Measurements from ENCODE around the gene HTT-AS.

The HTT-AS gene

DNA sequence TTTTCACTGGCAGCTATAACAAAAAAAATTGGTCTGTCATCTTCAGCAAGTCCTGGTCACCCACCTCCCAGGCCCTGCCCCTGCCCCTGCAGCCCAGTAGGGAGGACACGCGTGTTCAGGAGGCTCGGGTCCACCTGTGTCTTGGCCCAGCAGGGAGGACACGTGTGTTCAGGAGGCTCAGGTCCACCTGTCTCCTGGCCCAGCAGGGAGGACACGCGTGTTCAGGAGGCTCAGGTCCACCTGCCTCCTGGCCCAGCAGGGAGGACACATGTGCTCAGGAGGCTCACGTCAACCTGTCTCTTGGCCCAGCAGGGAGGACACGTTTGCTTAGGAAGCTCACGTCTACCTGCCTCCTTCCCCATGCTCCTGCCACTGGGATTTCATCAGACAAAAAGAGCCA lies 44.9 kb downstream of the HTT-AS start:
- DNase-seq: no peak

DNA sequence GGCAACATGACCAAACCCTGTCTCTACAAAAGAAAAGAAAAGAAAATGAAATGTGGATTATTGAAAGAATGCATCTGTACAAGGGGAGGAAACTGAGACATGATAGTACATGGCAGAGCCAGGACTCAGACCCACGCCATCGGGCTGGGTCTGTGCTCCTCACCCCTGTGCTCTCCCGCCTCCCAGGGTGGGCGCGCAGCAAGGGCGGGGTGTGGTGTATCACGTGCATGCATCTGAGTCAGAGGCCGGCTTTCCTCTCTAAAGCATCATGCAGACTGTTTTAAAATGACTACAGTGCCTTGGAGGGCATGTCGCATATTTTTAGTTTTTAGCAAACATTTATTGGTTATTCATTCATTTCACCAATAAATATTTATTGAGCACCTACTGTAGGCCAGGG lies 47.8 kb downstream of the HTT-AS start:
- DNase-seq: no peak

DNA sequence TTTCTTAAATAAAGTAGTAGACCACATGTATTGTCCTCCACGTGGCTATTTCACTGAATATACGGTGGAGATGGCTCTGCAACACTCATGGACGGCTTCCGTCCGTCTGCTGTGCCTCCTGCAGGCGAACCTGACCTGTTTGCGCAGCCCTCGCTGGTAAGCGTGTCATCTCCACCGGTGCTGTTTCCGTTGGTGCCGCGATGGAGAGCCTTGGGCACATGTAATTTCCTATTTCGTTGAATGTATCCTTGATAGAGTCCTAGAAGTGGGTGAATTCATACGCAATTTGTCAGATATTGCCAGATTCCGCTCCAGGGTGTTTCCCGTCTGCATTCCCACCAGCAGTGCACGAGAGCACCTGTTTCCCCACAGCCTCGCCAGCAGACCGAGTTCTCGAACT lies 48.5 kb downstream of the HTT-AS start:
- no peak for DNase-seq

DNA sequence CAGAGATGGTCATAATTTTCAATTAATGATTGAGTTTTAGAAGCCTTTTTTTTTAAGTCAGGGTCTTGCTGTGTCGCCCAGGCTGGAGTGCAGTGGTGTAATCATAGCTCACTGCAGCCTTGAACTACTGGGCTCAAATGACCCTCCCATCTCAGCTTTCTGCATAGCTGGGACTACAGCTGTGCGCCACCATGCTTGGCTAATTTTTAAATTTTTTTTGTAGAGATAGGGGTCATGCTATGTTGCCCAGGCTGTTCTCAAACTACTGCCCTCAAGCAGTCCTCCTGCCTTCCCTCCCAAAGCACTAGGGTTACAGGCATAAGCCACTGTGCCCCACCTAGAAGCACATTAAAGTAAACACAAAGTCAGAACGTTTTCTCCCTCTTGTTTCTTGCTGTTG lies 51.7 kb downstream of the HTT-AS start:
- DNase-seq: no peak

DNA sequence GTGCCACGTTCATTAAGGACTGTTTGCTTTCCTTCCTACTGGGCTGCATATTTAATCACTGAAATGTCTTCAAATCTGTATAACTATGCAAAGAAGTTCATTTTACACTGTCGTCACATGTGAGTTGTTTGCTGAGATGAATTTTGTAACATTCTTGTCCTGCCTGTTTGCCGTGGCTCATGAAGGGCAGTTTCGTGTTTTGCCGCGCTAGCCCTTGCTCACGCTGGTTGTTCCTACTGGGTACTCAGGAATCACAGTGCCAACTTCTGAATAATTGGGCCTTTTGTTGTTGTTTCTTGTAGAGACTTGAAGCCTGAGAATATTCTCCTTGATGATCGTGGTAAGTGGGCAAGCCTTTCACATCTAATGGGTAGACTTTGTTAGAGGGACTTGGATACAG lies 52.2 kb downstream of the HTT-AS start:
- DNase-seq: no peak

DNA sequence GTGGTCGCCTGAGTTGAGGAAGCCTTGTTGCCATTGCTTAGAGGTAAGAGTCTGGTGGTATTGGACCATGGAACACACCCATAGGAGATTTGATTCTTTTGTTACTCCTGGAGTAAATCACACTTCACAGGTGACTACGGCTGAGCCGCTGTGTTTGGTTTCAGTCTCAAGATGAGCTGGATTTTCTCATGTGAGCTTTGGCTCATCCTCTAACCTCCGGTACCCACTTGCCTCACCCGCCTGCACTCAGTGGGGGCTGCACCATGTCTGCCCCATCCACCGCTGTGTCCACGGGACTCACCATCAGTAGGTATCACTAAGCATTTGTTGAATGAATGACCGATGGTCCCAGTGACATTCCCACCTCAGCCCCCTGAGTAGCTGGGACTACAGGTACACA lies 52.7 kb downstream of the HTT-AS start:
- no peak for DNase-seq

DNA sequence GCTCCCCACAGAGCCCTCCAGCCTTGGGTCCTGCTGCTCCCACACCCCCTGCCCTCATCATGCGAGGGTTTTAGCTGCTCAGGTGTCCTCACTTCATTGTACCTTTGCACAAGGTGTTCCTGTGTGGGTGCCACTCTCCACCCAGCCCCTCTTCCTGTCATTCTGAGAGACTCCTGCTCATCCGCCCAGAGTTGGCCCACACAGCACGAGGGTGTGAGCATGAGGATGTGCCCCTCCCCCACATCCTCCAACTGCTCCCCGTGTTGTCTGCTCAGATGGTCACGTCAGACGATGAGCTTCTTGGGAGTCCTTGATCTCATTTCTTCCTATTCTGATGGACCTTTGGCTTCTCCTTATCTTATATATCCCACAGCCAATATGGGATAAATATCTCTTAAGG lies 53.2 kb downstream of the HTT-AS start:
- DNase-seq: no peak

DNA sequence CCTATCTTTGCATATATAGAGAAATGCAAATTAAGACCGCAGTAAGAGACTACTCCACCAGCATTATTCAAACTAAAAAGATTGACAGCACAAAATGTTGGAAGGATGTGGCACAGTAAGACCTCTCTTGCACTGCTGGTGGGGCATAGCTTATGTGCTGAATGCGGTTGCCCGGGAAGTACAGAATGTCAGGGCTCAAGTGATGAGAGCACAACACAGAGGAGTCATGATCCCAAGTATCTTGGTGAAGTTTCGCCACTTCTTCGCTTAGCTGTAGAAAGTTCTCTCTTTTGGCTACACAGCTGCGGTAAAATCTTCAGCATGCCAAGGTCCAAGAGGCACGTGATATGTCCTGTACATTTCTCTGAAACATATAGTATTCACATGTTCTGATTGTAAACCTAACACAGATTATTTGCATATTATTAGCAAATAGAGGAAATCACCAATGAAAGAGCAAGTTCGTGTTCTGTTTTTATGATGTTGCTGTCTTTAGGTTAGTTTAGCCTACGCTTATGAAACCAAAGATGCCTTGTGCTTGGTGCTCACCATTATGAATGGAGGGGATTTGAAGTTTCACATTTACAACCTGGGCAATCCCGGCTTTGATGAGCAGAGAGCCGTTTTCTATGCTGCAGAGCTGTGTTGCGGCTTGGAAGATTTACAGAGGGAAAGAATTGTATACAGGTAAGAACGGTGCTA lies 55.0 kb downstream of the HTT-AS start:
- no peak for DNase-seq

DNA sequence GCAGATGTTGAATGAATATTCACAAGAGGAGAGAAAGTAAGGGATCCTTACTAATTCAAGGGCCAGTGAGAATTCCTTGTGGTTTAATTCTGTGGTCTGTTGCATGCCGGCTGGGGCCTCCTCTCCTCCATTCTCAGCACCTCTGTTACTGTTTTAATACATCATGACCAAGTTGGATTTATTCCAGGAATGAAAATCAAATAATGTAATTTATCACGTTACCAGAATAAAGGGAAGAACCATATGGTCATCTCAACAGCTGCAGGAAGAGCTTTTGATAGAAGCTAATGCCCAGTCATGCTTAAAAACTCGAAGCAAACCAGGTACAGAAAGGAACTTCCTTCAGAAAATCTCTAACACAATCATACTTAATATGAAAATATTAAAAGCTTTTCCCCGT lies 56.8 kb downstream of the HTT-AS start:
- no peak for DNase-seq

DNA sequence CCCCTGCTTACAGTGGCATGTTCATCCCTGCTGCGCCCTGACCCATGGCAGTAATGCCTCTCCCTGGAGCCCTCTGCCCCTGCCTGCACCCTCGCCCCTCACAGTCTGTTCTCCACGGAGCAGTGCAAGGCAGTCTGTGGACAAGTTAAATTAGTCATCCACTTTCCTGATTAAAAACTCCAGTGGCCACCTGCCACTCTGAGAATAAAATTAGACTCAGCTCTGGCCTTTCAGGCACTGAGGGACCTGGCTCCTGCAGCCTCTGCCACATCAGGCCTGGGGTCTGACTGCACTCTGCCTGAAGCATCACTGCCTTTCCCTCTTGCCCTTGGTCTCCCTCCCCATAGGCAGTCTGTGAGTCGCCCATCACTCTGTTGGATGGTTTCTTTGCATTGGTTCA lies 57.4 kb downstream of the HTT-AS start:
- DNase-seq: no peak

DNA sequence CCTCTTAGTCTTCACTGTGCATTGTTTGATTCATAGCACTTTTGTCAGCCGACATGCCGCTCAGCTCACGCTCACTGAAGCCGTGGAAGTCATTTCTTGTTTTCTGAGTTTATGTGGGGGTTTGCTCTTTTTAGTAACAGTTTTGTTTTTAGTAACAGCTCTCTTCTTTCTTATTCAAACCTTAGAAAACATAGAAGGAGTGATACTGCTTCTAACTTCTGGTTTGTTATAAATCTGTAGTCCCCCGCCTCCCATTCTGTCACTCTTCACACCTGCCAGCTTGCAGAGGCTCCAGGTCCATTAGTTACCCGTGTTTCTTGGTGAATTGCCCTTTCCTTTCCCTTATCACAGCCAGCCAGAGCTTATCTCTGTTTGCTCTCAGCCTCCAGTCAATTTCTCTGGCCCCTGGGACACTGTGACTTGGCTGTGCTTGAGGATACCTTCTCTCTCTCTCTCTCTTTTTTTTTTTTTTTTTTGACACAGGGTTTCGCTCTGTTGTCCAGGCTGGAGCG lies 60.4 kb downstream of the HTT-AS start:
- DNase-seq: no peak

All from NCI-H2107 (cell line).